ENCODE data around the gene STXBP6.

GRCh38 chr14:24956104-24956503, 93.8 kb downstream of the STXBP6 start:
- TF ChIP-seq CTCF (IDR thresholded peaks at IDR 0.05; ENCODE audit: low read depth, low read length, poor library complexity, severe bottlenecking), result no peak
- no peak for TF ChIP-seq EZH2phosphoT487 (IDR thresholded peaks at IDR 0.05; ENCODE audit: borderline replicate concordance, low read length)
